ENCODE measurements around the gene FRMD5.

DNA sequence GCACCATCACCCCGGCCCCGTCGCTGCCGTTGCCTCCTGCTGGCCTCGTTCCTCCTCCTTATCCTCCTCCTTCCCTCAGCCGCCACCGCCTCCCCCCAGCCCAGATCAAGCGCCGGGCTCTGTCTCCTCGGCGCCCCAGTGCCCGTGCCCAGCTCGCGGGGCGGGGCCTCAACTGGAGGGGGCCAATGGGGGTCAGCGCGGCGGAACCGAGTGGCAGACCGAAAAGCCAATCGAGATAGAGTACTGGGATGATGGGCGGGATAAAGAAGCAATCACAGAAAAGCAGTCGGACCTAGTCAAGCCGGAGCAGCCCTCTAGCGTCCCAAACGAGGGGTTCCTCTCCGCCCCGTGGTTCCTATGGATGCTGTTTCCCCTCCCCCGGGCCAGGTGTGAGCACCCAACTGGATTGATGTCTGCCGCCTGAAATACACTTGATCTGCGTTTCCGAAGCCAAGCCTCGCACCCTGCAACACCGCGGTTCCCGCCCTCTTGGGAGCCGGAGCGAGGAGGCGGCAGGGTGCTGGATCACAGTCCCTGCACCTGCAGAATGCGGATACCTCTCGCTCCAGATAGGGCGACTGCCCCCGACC, at the start of gene FRMD5:
- TF ChIP-seq, protein P1, sequence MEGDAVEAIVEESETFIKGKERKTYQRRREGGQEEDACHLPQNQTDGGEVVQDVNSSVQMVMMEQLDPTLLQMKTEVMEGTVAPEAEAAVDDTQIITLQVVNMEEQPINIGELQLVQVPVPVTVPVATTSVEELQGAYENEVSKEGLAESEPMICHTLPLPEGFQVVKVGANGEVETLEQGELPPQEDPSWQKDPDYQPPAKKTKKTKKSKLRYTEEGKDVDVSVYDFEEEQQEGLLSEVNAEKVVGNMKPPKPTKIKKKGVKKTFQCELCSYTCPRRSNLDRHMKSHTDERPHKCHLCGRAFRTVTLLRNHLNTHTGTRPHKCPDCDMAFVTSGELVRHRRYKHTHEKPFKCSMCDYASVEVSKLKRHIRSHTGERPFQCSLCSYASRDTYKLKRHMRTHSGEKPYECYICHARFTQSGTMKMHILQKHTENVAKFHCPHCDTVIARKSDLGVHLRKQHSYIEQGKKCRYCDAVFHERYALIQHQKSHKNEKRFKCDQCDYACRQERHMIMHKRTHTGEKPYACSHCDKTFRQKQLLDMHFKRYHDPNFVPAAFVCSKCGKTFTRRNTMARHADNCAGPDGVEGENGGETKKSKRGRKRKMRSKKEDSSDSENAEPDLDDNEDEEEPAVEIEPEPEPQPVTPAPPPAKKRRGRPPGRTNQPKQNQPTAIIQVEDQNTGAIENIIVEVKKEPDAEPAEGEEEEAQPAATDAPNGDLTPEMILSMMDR (IDR thresholded peaks at IDR 0.05): no peak
- no peak for TF ChIP-seq POLR2A (IDR thresholded peaks at IDR 0.05)
- TF ChIP-seq POLR2AphosphoS5 (IDR thresholded peaks at IDR 0.05): no peak
